ENCODE results near the gene EPO.
"Not testable (repeated sequence)": the region's sequence is repeated elsewhere in the genome, so short reads cannot be mapped to it uniquely, and the experiment has no call there.

EPO gene

GRCh38 chr7:100705753-100706671 is 14.3 kb upstream of the EPO start, which contains the start of gene POP7:
Gene POP7 (plus strand): TSS chr7:100706121. CDS start chr7:100706831, 710 bp downstream.
- peak; percentile 98 for DNase-seq

GRCh38 chr7:100706672-100707311 is 13.5 kb upstream of the EPO start:
- DNase-seq = no peak

DNA sequence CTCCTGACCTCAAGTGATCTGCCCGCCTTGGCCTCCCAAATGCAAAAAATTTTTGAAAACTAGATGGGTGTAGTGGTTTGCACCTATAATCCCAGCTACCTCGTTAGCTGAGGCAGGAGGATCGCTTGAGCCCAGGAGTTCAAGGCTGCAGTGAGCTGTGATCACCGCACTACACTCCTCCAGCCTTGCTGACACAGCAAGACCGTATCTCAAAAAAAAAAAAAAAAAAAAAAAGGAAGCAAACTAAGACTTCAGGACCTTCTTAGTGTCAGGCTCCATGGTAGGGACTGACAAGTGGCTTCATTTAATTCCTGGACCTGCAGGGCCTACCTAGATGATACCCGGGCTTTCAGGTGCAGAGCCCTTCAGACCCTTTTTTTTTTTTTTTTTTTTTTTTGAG is 11.9 kb upstream of the EPO start:
- no peak for DNase-seq

GRCh38 chr7:100710452-100710851 is 9.8 kb upstream of the EPO start:
- no peak for DNase-seq

DNA sequence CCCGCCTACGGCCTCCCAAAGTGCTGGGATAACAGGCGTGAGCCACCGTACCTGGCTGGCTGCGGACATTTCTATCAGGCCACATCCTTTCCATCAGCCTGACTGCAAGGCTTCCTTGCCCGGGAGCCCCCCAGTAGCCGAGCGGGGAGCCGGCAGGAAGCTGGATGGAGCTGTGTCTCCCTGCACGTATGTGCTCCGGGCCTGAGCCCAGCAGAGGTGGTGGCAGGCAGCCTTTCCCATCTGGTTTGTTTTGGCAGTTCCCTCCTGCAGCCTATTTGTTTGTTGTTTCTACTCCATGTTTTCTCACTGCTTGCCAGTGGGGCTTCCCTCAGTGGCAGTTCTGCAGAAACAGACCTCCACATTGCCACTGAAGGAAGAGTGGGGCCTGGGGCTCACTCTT is 8.9 kb upstream of the EPO start:
- DNase-seq = no peak

- no peak for DNase-seq
Measured at GRCh38 chr7:100714725-100715124, 5.5 kb upstream of the EPO start.

DNA sequence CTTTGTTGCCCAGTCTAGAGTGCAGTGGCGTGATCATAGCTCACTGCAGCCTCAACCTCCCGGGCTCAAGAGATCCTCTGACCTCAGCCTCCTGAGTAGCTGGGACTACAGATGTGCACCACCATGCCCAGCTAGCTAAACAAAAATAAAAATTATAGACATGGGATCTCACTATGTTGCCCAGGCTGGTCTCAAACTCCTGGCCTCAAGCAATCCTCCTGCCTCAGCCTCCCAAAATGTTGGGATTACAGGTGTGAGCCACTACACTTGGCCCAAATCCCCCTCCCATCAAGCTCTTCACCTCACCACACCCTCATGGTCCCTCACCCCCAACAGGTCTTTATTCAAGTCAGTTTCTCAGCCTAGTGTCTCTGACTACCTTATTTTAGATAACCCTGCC is 3.2 kb upstream of the EPO start:
- DNase-seq = not testable (repeated sequence)

- no peak for DNase-seq
Measured at GRCh38 chr7:100719523-100720278, 567 bp upstream of the EPO start.

DNA sequence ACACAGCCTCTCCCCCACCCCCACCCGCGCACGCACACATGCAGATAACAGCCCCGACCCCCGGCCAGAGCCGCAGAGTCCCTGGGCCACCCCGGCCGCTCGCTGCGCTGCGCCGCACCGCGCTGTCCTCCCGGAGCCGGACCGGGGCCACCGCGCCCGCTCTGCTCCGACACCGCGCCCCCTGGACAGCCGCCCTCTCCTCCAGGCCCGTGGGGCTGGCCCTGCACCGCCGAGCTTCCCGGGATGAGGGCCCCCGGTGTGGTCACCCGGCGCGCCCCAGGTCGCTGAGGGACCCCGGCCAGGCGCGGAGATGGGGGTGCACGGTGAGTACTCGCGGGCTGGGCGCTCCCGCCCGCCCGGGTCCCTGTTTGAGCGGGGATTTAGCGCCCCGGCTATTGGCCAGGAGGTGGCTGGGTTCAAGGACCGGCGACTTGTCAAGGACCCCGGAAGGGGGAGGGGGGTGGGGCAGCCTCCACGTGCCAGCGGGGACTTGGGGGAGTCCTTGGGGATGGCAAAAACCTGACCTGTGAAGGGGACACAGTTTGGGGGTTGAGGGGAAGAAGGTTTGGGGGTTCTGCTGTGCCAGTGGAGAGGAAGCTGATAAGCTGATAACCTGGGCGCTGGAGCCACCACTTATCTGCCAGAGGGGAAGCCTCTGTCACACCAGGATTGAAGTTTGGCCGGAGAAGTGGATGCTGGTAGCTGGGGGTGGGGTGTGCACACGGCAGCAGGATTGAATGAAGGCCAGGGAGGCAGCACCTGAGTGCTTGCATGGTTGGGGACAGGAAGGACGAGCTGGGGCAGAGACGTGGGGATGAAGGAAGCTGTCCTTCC is 620 bp downstream of the EPO start:
- DNase-seq = no peak

- DNase-seq = no peak
Measured at GRCh38 chr7:100721505-100721812, 1.2 kb downstream of the EPO start.

GRCh38 chr7:100722480-100723212 is 2.4 kb downstream of the EPO start:
- DNase-seq = no peak

DNA sequence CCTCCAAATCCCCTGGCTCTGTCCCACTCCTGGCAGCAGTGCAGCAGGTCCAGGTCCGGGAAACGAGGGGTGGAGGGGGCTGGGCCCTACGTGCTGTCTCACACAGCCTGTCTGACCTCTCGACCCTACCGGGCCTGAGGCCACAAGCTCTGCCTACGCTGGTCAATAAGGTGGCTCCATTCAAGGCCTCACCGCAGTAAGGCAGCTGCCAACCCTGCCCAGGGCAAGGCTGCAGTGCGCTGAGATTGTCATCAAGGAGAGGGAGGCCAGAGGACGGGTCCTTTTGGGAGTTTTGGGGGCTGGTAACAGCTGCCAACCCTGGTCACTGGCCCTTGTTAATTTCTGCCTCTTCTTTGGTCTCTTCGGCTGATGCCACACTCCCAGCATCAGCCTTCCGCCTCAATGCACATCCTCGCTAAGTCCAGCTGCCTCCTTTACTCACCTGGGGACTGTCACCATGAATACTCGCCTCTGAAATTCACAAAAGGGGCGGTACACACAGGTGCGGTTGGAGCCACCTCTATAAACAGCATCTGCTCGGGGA is 3.5 kb downstream of the EPO start:
- no peak for DNase-seq

DNA sequence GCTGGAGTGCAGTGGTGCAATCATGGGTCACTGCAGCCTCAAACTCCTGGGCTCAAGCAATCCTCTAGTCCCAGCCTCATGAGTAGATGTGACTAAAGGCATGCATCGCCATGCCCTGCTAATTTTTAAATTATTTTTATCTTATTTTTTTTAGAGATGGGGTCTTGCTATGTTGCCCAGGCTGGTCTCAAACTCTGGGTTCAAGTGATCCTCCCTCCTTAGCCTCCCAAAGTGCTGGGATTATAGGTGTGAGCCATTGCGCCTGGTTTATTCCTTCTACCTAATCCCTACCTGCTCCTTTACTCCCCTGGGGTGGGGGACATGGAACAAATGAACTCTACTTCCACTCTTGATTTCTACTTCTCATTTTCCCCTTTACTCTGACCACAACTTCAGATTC is 4.1 kb downstream of the EPO start:
- not testable (repeated sequence) for DNase-seq

- DNase-seq = no peak
Measured at GRCh38 chr7:100726996-100727761, 6.9 kb downstream of the EPO start.

- DNase-seq = no peak
Measured at GRCh38 chr7:100728196-100728595, 7.9 kb downstream of the EPO start.

DNA sequence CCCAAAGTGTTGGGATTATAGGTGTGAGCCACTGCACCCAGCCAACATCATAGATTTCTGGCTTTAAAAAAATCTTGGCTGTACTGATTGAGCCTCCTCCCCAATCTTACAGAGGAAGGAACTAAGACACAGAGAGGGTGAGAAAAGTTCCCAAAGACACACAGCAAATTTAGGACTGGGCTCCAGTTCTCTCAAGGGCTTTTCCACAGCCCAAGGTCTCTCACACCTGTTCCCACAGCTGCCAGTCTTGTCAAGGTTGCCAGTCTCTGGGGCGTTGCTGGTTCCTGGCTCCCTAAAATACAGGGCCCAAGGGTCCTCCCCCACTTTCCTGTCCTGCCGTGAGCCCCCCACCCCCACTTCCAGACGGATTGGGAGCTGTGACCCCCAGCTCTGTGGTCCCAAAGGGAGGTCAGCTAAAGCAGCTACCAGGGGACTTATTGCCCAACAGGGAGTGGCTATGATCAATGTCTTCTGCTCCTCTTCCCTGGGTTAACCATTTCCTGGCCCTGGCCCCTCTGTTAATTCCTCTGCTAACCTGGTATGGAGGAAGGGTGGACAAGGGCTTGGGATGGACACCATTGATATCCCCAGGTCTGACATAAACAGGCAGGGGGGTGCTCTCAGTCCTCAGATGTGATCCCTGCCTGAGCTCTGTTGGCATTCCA is 10.0 kb downstream of the EPO start:
- DNase-seq = no peak

DNA sequence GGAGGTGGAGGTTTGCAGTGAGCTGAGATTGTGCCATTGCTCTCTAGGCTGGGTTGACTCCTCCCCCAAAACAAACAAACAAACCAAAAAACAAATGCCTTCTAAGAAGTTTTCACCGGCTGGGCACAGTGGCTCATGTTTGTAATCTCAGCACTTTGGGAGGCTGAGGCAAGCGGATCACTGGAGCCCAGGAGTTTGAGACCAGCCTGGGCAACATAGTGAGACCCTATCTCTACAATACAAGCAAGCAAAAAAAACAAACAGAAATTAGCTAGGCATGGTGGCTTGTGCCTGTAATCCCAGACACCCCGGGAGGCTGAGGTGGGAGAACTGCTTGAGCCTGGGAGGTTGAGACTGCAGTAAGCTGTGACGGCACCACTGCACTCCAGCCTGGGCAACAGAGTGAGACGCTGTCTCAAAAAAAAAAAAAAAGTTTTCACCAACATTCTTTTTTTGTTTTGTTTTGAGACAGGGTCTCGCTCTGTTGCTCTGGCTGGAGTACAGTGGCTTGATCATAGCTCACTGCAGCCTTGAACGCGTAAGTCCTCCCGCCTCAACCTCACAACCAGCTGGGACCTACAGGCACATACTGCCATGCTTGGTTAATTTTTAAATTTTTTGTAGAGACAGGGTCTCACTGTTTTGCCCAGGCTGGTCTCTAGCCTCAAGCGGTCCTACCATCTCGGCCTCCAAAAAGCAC is 11.8 kb downstream of the EPO start:
- DNase-seq = no peak

DNA sequence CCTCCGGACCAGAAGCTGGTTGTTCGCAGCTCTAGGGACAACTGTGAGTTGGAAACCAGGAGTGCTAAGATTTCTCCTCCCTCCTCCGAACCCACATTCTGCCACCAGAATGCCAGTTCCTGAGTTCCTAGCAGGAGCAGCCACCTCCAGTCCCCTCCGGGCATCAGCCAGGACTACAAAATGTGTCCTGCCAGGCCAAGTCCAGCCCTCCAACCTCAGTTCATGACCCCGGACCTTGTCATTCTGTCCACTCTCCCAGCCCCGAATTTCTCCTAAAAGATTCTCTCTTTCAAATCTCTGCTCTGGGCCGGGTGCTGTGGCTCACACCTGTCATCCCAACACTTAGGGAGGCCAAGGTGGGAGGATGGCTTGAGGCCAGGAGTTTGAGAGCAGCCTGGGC is 15.5 kb downstream of the EPO start:
- DNase-seq = no peak

DNA sequence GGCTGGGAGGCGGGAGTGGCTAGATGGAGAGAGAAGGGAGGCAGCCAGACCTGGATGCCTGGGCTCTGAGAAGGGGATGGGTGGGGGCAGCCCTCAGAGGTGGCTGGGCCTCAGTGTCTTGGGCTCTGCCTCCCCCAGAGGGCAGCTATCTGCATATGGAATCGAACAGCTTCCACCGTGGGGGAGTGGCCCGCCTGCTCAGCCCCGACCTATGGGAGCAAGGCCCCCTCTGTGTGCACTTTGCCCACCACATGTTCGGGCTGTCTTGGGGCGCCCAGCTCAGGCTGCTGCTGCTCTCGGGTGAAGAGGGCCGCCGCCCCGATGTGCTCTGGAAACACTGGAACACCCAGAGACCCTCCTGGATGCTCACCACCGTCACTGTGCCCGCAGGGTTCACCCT is 16.4 kb downstream of the EPO start:
- DNase-seq = no peak

GRCh38 chr7:100739934-100740333 is 19.7 kb downstream of the EPO start:
- DNase-seq = no peak
